WTC11 (cell line): ENCODE data around the gene HHIP. TPM values are rescaled to one million over a fixed set of nuclear protein-coding genes. Genes with fewer than 3 reads are reported as not detected.

Source experiments
- ATAC-seq: fragments of 200-7000 bp; cut with Tn5 transposase; 2 replicates; pipeline ENCODE4 v1.10.0; 2021; ENCODE audit warnings: mild to moderate bottlenecking, moderate library complexity
- CTCF ChIA-PET: fragments of 300-600 bp; sonication (Branson Sonifier 250); formaldehyde crosslinking; loops from one replicate; lab custom pipeline; 2021; ENCODE audit warnings: antibody characterized with exemption; lab: Charles Lee
- POLR2A ChIA-PET: fragments of 350-600 bp; sonication (Branson Sonifier 250); formaldehyde crosslinking; loops from one replicate; lab custom pipeline; 2021; ENCODE audit warnings: antibody characterized with exemption; lab: Charles Lee
- DNase-seq: peaks from one replicate; pipeline ENCODE4 v3.0.0; 2021; ENCODE audit warnings: low spot score
- H3K27ac Mint-ChIP-seq: 2 replicates; pipeline ENCODE4 v1.8.0; 2021; ENCODE audit warnings: mixed read lengths
- H3K27me3 Mint-ChIP-seq: 2 replicates; pipeline ENCODE4 v1.8.0; 2021; ENCODE audit warnings: low read depth, mild to moderate bottlenecking, moderate library complexity, mixed read lengths
- H3K36me3 Mint-ChIP-seq: 2 replicates; pipeline ENCODE4 v1.8.0; 2021; ENCODE audit warnings: mixed read lengths
- H3K4me1 Mint-ChIP-seq: 2 replicates; pipeline ENCODE4 v1.8.0; 2022; ENCODE audit warnings: mixed read lengths
- H3K4me3 Mint-ChIP-seq: 2 replicates; pipeline ENCODE4 v1.8.0; 2021; ENCODE audit warnings: mild to moderate bottlenecking, moderate library complexity, mixed read lengths
- H3K9me3 Mint-ChIP-seq: 2 replicates; pipeline ENCODE4 v1.8.0; 2021; ENCODE audit warnings: mixed read lengths
- AFF4 ChIP-seq: sonication (generic); formaldehyde crosslinking; IDR thresholded peaks from 2 replicates; pipeline ENCODE4 v1.8.1; 2023; ENCODE audit warnings: mild to moderate bottlenecking, missing genetic modification reagents, borderline replicate concordance
- ATF3 ChIP-seq: sonication (generic); formaldehyde crosslinking; conservative IDR thresholded peaks from 2 replicates; pipeline ENCODE4 v1.8.1; 2022; ENCODE audit warnings: mild to moderate bottlenecking, missing genetic modification reagents
- CTCF ChIP-seq: fragments of 200-600 bp; IDR thresholded peaks from 2 replicates; pipeline ENCODE4 v1.8.0; 2022; ENCODE audit warnings: antibody characterized with exemption
- E2F5 ChIP-seq: sonication (generic); formaldehyde crosslinking; IDR thresholded peaks from 2 replicates; pipeline ENCODE4 v1.8.1; 2022; ENCODE audit warnings: mild to moderate bottlenecking, moderate library complexity, missing genetic modification reagents
- FOXK1 ChIP-seq: sonication (generic); formaldehyde crosslinking; IDR thresholded peaks from 2 replicates; pipeline ENCODE4 v1.8.0; 2022; ENCODE audit warnings: mild to moderate bottlenecking, moderate library complexity, missing genetic modification reagents
- GRHL2 ChIP-seq: fragments of 250-450 bp; sonication (Bioruptor Pico); IDR thresholded peaks from 2 replicates; pipeline ENCODE4 v1.8.0; 2022; ENCODE audit warnings: mild to moderate bottlenecking, moderate library complexity; ENCODE audit not compliant: insufficient replicate concordance, severe bottlenecking
- GTF2I ChIP-seq: fragments of 250-450 bp; sonication (Bioruptor Pico); conservative IDR thresholded peaks from 2 replicates; pipeline ENCODE4 v1.4.0; 2021; ENCODE audit warnings: mild to moderate bottlenecking
- HMGXB4 ChIP-seq: sonication (generic); formaldehyde crosslinking; IDR thresholded peaks from 2 replicates; pipeline ENCODE4 v1.8.1; 2023; ENCODE audit warnings: mild to moderate bottlenecking, moderate library complexity, missing genetic modification reagents
- RELA ChIP-seq: sonication (generic); formaldehyde crosslinking; IDR thresholded peaks from 2 replicates; pipeline ENCODE4 v1.8.1; 2022; ENCODE audit warnings: missing genetic modification reagents, mild to moderate bottlenecking, borderline replicate concordance
- STAT6 ChIP-seq: sonication (generic); formaldehyde crosslinking; conservative IDR thresholded peaks from 2 replicates; pipeline ENCODE4 v1.8.1; 2023; ENCODE audit warnings: mild to moderate bottlenecking, low read depth, missing genetic modification reagents, moderate library complexity
- TEAD4 ChIP-seq: sonication (generic); formaldehyde crosslinking; IDR thresholded peaks from 2 replicates; pipeline ENCODE4 v1.8.0; 2022; ENCODE audit warnings: mild to moderate bottlenecking, missing genetic modification reagents
- ZBTB43 ChIP-seq: sonication (generic); formaldehyde crosslinking; IDR thresholded peaks from 2 replicates; pipeline ENCODE4 v1.8.1; 2023; ENCODE audit warnings: mild to moderate bottlenecking, missing genetic modification reagents
- ZNF416 ChIP-seq: fragments of 250-450 bp; sonication (Bioruptor Pico); IDR thresholded peaks from 2 replicates; pipeline ENCODE4 v1.9.0; 2021; ENCODE audit warnings: mild to moderate bottlenecking, inconsistent platforms
- ZNF512 ChIP-seq: sonication (generic); formaldehyde crosslinking; IDR thresholded peaks from 2 replicates; pipeline ENCODE4 v1.8.1; 2022; ENCODE audit warnings: missing genetic modification reagents, borderline replicate concordance
- total RNA-seq: library from RNA; stranded (reverse); gene quantifications from 3 replicates; pipeline ENCODE4 v1.2.3, GENCODE V29; 2021

Gene HHIP
- total RNA-seq, 1 experiment from 2014 or later = 0.22 TPM

- Mint-ChIP-seq H3K4me1 (peaks cover 35% of the 10 kb centered on the region), H3K27ac (no peak overlapping the region), H3K36me3 (no peaks in the 10 kb centered on the region), H3K27me3 (no peaks in the 10 kb centered on the region), H3K4me3 (no peak overlapping the region), H3K9me3 (no peaks in the 10 kb centered on the region)
- CTCF ChIA-PET = no interaction called here
- TF ChIP-seq E2F5 (CRISPR knock-in tag) (no peak), STAT6 (CRISPR knock-in tag) (no peak), GTF2I (CRISPR knock-in tag) (no peak), ATF3 (CRISPR knock-in tag) (no peak), ZBTB43 (no peak), ZNF416 (CRISPR knock-in tag) (no peak), AFF4 (no peak), TEAD4 (no peak), HMGXB4 (CRISPR knock-in tag) (no peak), RELA (no peak), FOXK1 (CRISPR knock-in tag) (no peak), GRHL2 (CRISPR knock-in tag) (no peak), ZNF512 (CRISPR knock-in tag) (no peak), CTCF (no peak)
- DNase-seq (no peak), ATAC-seq (no peak)
- POLR2A ChIA-PET = no interaction called here
Observed at GRCh38 chr4:144687466-144687865, 41.5 kb downstream of the HHIP start.
